GM18511 (cell line): ENCODE data around the gene EHBP1.

Experiments
- ATAC-seq: cut with Tn5 transposase; IDR thresholded peaks from one replicate; pipeline ENCODE4 v1.9.1; 2021; ENCODE audit warnings: mild to moderate bottlenecking, moderate library complexity; ENCODE audit not compliant: unreplicated experiment

The EHBP1 gene

GRCh38 chr2:62812921-62813825 is 107.7 kb downstream of the EHBP1 start:
- no peak for ATAC-seq

- ATAC-seq: no peak
Observed at GRCh38 chr2:62814123-62814522, 108.6 kb downstream of the EHBP1 start.

GRCh38 chr2:62817348-62817747 is 111.8 kb downstream of the EHBP1 start:
- ATAC-seq: no peak

- no peak for ATAC-seq
Observed at GRCh38 chr2:62817995-62818713, 112.6 kb downstream of the EHBP1 start.

- ATAC-seq: no peak
Observed at GRCh38 chr2:62822549-62822948, 117.0 kb downstream of the EHBP1 start.

GRCh38 chr2:62824388-62824787 is 118.9 kb downstream of the EHBP1 start:
- no peak for ATAC-seq

GRCh38 chr2:62826141-62826540 is 120.6 kb downstream of the EHBP1 start:
- no peak for ATAC-seq

GRCh38 chr2:62826953-62827675 is 121.6 kb downstream of the EHBP1 start:
- no peak for ATAC-seq

GRCh38 chr2:62831729-62832128 is 126.2 kb downstream of the EHBP1 start:
- ATAC-seq: no peak

GRCh38 chr2:62844311-62845090 is 139.0 kb downstream of the EHBP1 start:
- no peak for ATAC-seq

- ATAC-seq: no peak
Observed at GRCh38 chr2:62845256-62845655, 139.7 kb downstream of the EHBP1 start.

GRCh38 chr2:62852254-62852653 is 146.7 kb downstream of the EHBP1 start:
- ATAC-seq: no peak

GRCh38 chr2:62854600-62855514 is 149.3 kb downstream of the EHBP1 start:
- ATAC-seq: no peak

GRCh38 chr2:62856228-62857040 is 150.9 kb downstream of the EHBP1 start:
- no peak for ATAC-seq

GRCh38 chr2:62857139-62857931 is 151.8 kb downstream of the EHBP1 start:
- ATAC-seq: no peak

- no peak for ATAC-seq
Observed at GRCh38 chr2:62858231-62858832, 152.8 kb downstream of the EHBP1 start.

- ATAC-seq: no peak
Observed at GRCh38 chr2:62868947-62869346, 163.4 kb downstream of the EHBP1 start.

- no peak for ATAC-seq
Observed at GRCh38 chr2:62870966-62871365, 165.5 kb downstream of the EHBP1 start.
